Neural cell (in vitro differentiated cells): ENCODE results near the gene ADPRHL1. TPM values are rescaled to one million over a fixed set of nuclear protein-coding genes. Genes with fewer than 3 reads are reported as not detected.

Experiments
- H2AFZ ChIP-seq: fragments of 200-600, 300-800 bp; sonication (generic), shearing (Covaris generic); 2 replicates; pipeline ENCODE4 v1.6.0; 2014; ENCODE audit warnings: low read depth, mild to moderate bottlenecking, antibody characterized with exemption, low read length, moderate library complexity
- H3F3A ChIP-seq: fragments of 200-600 bp; shearing (Covaris generic); 2 replicates; pipeline ENCODE4 v1.6.1; 2016; ENCODE audit warnings: mild to moderate bottlenecking, moderate library complexity, mixed read lengths, antibody characterized with exemption, low read length; ENCODE audit not compliant: insufficient read depth, poor library complexity, severe bottlenecking
- H3K27ac ChIP-seq: fragments of 200-600, 300-800 bp; sonication (generic), shearing (Covaris generic); 2 replicates; pipeline ENCODE4 v1.5.1; 2014; ENCODE audit warnings: mild to moderate bottlenecking, low read length, moderate library complexity
- H3K27me3 ChIP-seq: fragments of 300-800, 200-600 bp; sonication (generic), shearing (Covaris generic); 2 replicates; pipeline ENCODE4 v1.6.0; 2014; ENCODE audit warnings: mild to moderate bottlenecking, low read depth, low read length, moderate library complexity; ENCODE audit not compliant: insufficient read depth
- H3K36me3 ChIP-seq: fragments of 300-800, 200-600 bp; sonication (generic), shearing (Covaris generic); 2 replicates; pipeline ENCODE4 v1.5.1; 2014; ENCODE audit warnings: mild to moderate bottlenecking, antibody characterized with exemption, low read length, moderate library complexity; ENCODE audit not compliant: insufficient read depth
- H3K4me2 ChIP-seq: fragments of 300-800, 200-600 bp; sonication (generic), shearing (Covaris generic); 2 replicates; pipeline ENCODE4 v1.6.0; 2014; ENCODE audit warnings: mild to moderate bottlenecking, low read length
- H3K4me3 ChIP-seq: fragments of 300-800, 200-600 bp; sonication (generic), shearing (Covaris generic); 2 replicates; pipeline ENCODE4 v1.5.1; 2014; ENCODE audit warnings: mild to moderate bottlenecking, low read length, moderate library complexity
- H3K79me2 ChIP-seq: fragments of 200-600 bp; shearing (Covaris generic); replicated peaks from 2 replicates; pipeline ENCODE4 v1.6.0; 2014; ENCODE audit warnings: mild to moderate bottlenecking, low read length, moderate library complexity; ENCODE audit not compliant: insufficient read depth
- H3K9ac ChIP-seq: fragments of 300-800, 200-600 bp; sonication (generic), shearing (Covaris generic); 2 replicates; pipeline ENCODE4 v1.6.1; 2016; ENCODE audit warnings: mild to moderate bottlenecking, low read length, mixed read lengths
- H3K9me2 ChIP-seq: fragments of 200-600 bp; shearing (Covaris generic); 2 replicates; pipeline ENCODE4 v1.6.1; 2016; ENCODE audit warnings: mild to moderate bottlenecking, low read length, mixed read lengths; ENCODE audit not compliant: insufficient read depth
- H3K9me3 ChIP-seq: fragments of 200-600, 300-800 bp; sonication (generic), shearing (Covaris generic); 2 replicates; pipeline ENCODE4 v1.6.1; 2016; ENCODE audit warnings: mild to moderate bottlenecking, mixed run types, low read length, moderate library complexity, mixed read lengths
- H4K20me1 ChIP-seq: fragments of 200-600 bp; shearing (Covaris generic); 2 replicates; pipeline ENCODE4 v1.6.1; 2016; ENCODE audit warnings: mild to moderate bottlenecking, mixed run types; ENCODE audit not compliant: insufficient read depth
- CTCF ChIP-seq: fragments of 450-650 bp; IDR thresholded peaks from 2 replicates; pipeline ENCODE4 v1.5.1; 2014; ENCODE audit warnings: antibody characterized with exemption, mild to moderate bottlenecking, moderate library complexity; ENCODE audit not compliant: poor library complexity, severe bottlenecking
- EP300 ChIP-seq: fragments of 450-650 bp; conservative IDR thresholded peaks from 2 replicates; pipeline ENCODE4 v1.6.1; 2014; ENCODE audit warnings: antibody characterized with exemption, mild to moderate bottlenecking, moderate library complexity; ENCODE audit not compliant: poor library complexity, severe bottlenecking
- EZH2 ChIP-seq: fragments of 200-600, 300-800 bp; shearing (Covaris generic), sonication (generic); IDR thresholded peaks from 2 replicates; pipeline ENCODE4 v1.6.1; 2014; ENCODE audit warnings: antibody characterized with exemption, low read length, borderline replicate concordance, mild to moderate bottlenecking; ENCODE audit not compliant: insufficient read depth, poor library complexity, severe bottlenecking
- MXI1 ChIP-seq: fragments of 450-650 bp; conservative IDR thresholded peaks from 2 replicates; pipeline ENCODE4 v1.6.1; 2014; ENCODE audit warnings: antibody characterized with exemption, mild to moderate bottlenecking; ENCODE audit not compliant: poor library complexity, severe bottlenecking
- POLR2AphosphoS5 ChIP-seq: IDR thresholded peaks from 2 replicates; pipeline ENCODE4 v1.6.1; 2012
- RAD21 ChIP-seq: fragments of 450-650 bp; conservative IDR thresholded peaks from 2 replicates; pipeline ENCODE4 v1.6.1; 2014; ENCODE audit warnings: antibody characterized with exemption, mild to moderate bottlenecking, moderate library complexity
- SMC3 ChIP-seq: fragments of 450-650 bp; conservative IDR thresholded peaks from 2 replicates; pipeline ENCODE4 v1.6.1; 2014; ENCODE audit warnings: antibody characterized with exemption, mild to moderate bottlenecking, moderate library complexity; ENCODE audit not compliant: poor library complexity
- TAF1 ChIP-seq: IDR thresholded peaks from 2 replicates; pipeline ENCODE4 v1.6.1; 2012; ENCODE audit warnings: low read depth
- polyA plus RNA-seq: library from polyadenylated mRNA; depleted of rRNA; stranded (reverse); fragments of >200 nt; gene quantifications from 2 replicates; pipeline ENCODE4 v1.2.3, GENCODE V29; 2014
- TF ChIP-seq, protein P1 (sequence below): IDR thresholded peaks from 2 replicates; pipeline ENCODE4 v1.6.1; 2012; ENCODE audit warnings: borderline replicate concordance

Gene ADPRHL1
- polyA plus RNA-seq, 1 donor from 2014 or later: 1.1 TPM

DNA sequence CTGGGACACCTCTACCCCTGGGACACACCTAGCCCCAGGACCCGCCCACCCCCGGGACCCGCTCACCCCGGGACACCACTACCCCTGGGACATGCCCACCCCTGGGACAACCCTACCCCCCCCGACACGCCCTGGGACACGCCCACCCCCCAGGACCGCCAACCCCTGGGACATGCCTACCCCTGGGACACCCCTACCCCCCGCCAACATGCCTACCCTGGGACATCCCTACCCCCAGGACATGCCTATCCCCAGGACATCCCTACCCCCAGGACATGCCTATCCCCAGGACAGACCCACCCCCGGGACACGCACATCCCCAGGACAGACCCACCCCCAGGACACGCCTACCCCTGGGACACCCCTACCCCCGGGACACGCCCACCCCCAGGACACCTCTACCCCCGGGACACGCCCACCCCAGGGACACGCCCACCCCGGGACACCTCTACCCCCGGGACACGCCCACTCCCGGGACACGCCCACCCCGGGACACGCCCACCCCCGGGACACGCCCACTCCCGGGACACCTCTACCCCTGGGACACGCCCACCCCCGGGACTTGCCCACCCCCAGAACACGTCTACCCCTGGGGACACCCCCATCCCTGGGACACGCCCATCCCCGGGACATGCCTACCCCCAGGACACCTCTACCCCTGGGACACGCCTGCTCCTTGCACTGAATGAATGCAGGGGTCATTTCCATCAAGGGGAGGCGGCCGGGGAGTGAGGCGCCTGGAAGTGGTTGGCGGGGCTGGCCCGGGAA is 32.3 kb downstream of the ADPRHL1 start:
- Histone ChIP-seq H2AFZ (no peak overlapping the region), H3K79me2 (no peaks in the 10 kb centered on the region), H3K27me3 (no peaks in the 10 kb centered on the region), H3K9me3 (no peaks in the 10 kb centered on the region), H3K9me2 (no peaks in the 10 kb centered on the region), H3F3A (no peaks in the 10 kb centered on the region), H4K20me1 (no peaks in the 10 kb centered on the region), H3K36me3 (no peaks in the 10 kb centered on the region), H3K4me3 (no peak overlapping the region), H3K9ac (no peak overlapping the region), H3K27ac (no peak overlapping the region), H3K4me2 (no peak overlapping the region)
- TF ChIP-seq TAF1 (no peak), EZH2 (no peak), RAD21 (no peak)
- TF ChIP-seq, protein P1, sequence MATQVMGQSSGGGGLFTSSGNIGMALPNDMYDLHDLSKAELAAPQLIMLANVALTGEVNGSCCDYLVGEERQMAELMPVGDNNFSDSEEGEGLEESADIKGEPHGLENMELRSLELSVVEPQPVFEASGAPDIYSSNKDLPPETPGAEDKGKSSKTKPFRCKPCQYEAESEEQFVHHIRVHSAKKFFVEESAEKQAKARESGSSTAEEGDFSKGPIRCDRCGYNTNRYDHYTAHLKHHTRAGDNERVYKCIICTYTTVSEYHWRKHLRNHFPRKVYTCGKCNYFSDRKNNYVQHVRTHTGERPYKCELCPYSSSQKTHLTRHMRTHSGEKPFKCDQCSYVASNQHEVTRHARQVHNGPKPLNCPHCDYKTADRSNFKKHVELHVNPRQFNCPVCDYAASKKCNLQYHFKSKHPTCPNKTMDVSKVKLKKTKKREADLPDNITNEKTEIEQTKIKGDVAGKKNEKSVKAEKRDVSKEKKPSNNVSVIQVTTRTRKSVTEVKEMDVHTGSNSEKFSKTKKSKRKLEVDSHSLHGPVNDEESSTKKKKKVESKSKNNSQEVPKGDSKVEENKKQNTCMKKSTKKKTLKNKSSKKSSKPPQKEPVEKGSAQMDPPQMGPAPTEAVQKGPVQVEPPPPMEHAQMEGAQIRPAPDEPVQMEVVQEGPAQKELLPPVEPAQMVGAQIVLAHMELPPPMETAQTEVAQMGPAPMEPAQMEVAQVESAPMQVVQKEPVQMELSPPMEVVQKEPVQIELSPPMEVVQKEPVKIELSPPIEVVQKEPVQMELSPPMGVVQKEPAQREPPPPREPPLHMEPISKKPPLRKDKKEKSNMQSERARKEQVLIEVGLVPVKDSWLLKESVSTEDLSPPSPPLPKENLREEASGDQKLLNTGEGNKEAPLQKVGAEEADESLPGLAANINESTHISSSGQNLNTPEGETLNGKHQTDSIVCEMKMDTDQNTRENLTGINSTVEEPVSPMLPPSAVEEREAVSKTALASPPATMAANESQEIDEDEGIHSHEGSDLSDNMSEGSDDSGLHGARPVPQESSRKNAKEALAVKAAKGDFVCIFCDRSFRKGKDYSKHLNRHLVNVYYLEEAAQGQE: no peak

GRCh38 chr13:113420232-113420631 is 33.1 kb downstream of the ADPRHL1 start:
- TF ChIP-seq POLR2AphosphoS5 (no peak), EZH2 (no peak), TAF1 (no peak), CTCF (no peak), EP300 (no peak), SMC3 (no peak), MXI1 (no peak), RAD21 (no peak)
- TF ChIP-seq, protein P1: no peak
- H3K36me3 ChIP-seq: no peaks in the 10 kb centered on the region
- H3K9ac ChIP-seq: no peak overlapping the region

More at GRCh38 chr13:113420232-113420631, 33.1 kb downstream of the ADPRHL1 start:
- Histone ChIP-seq H3K27me3 (no peaks in the 10 kb centered on the region), H3K4me3 (no peak overlapping the region), H3K9me2 (no peaks in the 10 kb centered on the region), H3K4me2 (no peak overlapping the region), H3K9me3 (no peaks in the 10 kb centered on the region), H2AFZ (no peak overlapping the region), H3K79me2 (no peaks in the 10 kb centered on the region), H4K20me1 (no peaks in the 10 kb centered on the region), H3K27ac (no peak overlapping the region), H3F3A (no peaks in the 10 kb centered on the region)
